ENCODE data around the gene TEX35. TPM values are rescaled to one million over a fixed set of nuclear protein-coding genes. Genes with fewer than 3 reads are reported as not detected.

The TEX35 gene
- total RNA-seq, 1 experiment from 2014 or later, result not detected

DNA sequence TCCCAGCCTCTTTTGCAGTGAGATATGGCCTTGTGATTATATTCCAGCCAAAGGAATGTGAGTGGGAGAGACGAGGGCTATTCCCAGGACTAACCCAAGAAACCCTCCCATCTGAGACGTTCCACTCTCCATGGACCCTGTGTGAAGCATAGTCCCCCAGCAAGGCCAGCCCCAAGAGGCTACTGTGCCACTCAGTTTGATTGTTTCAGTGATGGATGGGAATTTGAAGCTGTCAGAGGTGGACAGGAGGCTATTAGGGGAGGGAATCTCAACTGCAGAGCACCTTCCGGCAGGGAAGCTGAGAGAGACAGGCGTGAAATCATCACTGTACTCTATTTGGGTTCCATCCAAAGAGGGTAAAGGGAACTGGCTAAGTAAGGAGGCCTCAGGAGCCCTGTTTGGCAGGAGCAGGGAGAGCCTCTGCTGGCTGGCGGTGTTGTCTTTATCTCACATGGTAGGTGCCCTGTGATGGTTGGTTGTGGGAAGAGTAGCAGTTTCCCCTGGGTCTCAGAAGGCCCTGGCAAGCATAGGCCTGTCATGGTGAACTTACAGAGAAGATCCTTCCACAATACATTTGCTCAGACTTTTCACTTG is 3.4 kb upstream of the TEX35 start:
- DNase-seq (ENCODE audit: low spot score), result no peak
- in situ Hi-C loops (cut with HindIII; ENCODE audit: low sequenced_read_pairs), result no loop called here

DNA sequence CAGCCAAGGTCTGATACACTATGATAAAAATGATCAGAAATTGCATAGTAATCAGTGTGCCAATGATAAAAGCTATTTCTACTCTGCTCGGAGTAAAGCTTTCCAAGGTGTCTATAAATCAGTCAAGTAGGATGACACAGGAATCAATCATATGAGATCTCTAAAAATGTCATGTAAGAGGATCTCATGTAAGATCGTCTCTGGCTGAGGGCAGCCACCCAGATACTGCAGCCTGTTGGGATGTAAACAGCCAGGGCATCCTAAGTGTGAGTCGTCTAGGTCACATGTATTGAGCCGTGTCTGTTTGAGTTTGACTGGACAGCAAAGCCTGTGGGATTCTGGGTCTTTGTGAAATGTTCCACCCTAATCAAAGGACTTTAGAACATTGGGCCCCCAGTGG is 2.8 kb upstream of the TEX35 start:
- in situ Hi-C loops (cut with HindIII; ENCODE audit: low sequenced_read_pairs), result no loop called here
- no peak for DNase-seq (ENCODE audit: low spot score)

DNA sequence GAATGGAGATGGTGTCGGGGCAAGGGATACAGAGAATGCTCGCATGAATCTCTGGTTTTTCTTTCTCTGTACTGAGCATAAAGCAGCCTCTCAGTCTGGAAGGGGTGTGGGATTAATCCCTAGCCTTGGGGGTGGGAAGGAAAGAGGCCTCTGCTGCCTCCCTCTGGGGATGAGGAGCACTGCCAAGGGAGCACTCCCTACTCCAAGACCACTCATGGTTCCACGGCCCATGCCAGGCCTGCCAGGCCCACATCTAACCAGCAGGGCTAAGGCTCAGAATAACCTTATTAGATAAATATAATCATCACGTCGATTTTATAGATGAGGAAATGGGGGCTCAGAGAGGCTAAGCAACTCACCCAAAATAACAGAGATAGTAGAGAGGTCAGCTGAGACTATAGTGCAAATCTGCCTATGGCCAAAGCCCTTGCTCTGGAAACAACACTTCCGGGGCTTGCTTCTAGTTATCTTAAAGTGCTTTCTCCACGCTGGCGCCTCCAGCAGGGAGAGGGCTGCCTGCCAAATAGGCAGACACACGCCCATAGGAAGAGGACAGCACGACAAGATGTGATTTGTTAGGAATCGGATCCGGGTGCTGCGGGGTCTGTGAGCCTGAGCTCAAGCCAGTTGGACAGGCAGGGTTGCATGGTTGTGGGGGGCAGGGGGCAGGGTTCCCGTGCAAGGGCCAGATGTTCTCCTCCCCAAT is 522 bp downstream of the TEX35 start:
- in situ Hi-C loops (cut with HindIII; ENCODE audit: low sequenced_read_pairs), result no loop called here
- no peak for DNase-seq (ENCODE audit: low spot score)

DNA sequence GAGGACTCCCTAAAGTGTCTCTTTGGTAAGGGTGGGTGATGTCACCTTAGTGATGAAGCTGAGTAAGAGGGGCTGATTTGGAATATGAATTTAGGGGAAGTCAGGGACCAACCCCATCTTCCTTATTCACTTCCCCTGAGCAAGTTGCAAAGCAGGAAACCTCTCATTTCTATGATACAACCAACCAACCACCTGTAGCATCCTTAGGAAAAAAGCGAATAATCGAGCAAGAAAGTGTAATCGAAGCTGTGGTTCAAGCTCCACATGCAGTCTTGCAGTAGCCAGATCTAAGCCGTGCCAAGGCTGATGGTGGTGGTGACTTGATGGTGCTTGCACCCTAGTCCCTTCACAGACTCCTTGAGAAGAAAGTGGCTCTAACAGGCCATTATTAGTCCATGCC is 3.2 kb downstream of the TEX35 start:
- in situ Hi-C loops (cut with HindIII; ENCODE audit: low sequenced_read_pairs), result no loop called here

DNA sequence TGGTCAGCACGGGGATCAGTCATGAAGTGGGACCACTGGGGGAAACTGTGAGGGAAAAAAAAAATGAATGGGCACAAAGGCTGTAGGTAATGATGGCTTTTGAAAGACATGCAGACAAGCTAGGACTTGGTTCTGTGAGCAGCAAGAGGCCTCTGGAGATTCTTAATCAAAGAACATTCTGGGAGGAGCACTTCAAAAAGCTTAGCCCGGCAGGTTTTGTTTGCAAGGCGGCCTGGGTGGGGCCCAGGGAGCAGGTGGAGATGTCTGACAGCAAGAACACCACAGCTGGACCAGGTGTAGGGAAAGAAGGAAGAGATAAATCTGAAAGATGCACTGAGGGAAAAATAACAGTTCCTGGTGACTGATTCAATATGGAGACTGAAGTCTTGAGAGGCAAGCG is 6.0 kb downstream of the TEX35 start:
- in situ Hi-C loops (cut with HindIII; ENCODE audit: low sequenced_read_pairs), result no loop called here
- DNase-seq (ENCODE audit: low spot score), result no peak

More for the DNA sequence above, 3.2 kb downstream of the TEX35 start:
- DNase-seq (ENCODE audit: low spot score), result no peak

DNA sequence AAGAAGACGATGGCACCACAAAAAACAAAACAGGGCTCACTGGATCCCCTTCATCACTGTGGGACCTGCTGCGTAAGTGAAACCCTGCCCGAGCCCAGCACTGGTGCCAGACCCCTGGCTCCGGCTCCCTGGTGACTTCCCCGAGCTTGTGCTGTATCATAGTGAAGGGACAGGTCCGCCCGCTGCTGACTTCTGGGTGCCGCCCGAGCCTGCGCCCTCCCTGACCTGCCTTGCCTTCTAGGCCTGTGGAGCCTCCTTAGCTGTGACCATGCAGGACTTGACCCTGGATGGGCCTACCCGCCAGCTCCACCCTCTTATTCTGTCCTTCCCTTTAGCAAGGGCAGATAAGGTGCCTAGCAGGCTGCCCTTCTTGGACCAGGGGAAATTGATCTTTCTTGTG is 7.9 kb downstream of the TEX35 start:
- in situ Hi-C loops (cut with HindIII; ENCODE audit: low sequenced_read_pairs), result no loop called here
- no peak for DNase-seq (ENCODE audit: low spot score)

DNA sequence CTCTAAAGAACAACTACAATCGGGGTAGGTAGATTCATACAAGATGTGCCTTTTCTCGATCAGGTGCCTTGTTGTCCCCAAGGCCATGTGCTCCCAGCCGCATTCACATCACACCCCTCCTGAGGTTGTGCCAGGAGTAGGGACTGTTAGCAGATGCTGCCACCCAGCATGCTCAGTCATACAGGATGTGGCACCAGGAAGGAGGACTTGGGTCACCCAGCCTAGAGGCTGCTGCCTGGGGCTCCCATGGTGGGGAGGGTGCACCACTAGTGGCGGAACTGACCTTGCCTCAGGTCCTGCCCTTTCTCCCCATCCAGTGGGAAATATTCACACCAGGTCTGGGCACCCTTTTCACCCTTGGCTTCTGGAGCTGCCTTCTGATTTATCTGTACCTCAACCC is 8.3 kb downstream of the TEX35 start:
- no peak for DNase-seq (ENCODE audit: low spot score)
- in situ Hi-C loops (cut with HindIII; ENCODE audit: low sequenced_read_pairs), result no loop called here

DNA sequence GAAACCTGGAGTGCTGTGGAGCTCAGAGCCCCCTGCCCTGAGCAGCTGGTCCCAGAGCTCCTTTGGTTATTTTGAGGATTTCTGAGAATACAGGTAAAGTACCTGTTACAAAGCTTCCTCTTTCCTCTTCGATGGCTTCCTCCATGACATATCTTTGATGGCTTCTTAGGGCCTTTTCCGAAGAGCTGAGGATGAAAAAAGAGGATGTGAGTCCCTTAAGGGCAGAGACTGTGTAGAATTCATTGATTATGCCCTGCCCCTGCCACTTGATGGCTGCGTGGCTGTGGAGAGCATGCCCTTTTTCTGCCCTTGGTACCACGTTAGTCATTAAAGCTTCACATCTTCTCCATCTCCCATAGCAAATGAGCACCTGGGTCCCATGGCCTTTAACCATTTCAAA is 14.2 kb downstream of the TEX35 start:
- in situ Hi-C loops (cut with HindIII; ENCODE audit: low sequenced_read_pairs), result no loop called here

DNA sequence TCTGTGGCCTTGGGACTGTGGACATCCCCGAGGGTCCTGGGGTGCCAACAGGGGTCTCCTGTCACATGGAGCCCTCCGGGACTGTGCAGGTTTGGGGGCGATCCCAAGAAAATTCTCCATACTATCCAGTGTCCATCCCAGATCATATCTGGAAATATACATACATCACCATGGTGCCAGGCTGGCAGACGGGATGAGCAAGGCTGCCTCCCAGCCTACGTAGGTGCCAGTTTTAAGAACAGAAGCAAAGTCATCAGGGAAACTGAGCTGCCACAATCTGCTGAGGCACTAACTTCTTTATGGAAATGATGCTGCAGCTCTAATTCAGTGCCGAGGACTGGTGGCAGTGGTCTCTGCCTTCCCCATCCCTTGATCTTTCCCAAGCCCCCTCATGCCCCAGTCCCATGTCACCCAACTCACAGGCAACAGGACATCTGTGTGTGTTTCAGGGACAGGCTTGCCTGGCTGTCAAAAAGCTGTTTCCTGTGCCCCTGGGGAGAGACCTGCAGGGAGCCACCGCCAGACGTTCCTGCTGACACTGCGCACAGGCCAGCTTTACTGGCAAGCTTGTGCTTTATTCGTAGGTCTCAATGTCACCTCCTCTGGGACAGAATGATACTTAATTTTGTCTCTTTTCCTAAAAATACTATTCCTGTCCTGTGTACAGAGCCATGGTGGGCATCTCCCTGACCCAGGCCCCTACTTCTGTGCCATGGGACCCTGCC is 15.5 kb downstream of the TEX35 start:
- in situ Hi-C loops (cut with HindIII; ENCODE audit: low sequenced_read_pairs), result no loop called here
- DNase-seq (ENCODE audit: low spot score), result peak; percentile 25

More for the DNA sequence above, 14.2 kb downstream of the TEX35 start:
- no peak for DNase-seq (ENCODE audit: low spot score)

DNA sequence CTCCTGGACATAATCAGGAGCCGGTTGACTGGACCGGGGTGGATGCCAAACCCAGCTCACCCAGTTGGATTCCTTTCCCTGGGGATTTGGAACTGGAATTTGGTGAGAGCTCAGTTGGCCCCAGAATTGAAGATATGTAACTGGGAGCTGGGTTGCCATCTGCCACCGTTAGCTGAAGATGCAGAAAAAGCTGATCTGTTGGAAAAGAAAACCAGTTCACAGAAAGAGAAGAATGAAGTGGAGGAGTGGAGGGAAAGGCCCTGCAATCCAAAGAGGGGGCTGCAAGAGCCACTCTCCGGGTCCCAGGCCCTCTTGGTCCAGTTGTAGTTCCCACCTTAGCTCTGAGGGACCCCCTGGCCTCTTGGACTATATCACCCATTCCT is 16.0 kb downstream of the TEX35 start:
- in situ Hi-C loops (cut with HindIII; ENCODE audit: low sequenced_read_pairs), result no loop called here
- peak; percentile 61 for DNase-seq (ENCODE audit: low spot score)

DNA sequence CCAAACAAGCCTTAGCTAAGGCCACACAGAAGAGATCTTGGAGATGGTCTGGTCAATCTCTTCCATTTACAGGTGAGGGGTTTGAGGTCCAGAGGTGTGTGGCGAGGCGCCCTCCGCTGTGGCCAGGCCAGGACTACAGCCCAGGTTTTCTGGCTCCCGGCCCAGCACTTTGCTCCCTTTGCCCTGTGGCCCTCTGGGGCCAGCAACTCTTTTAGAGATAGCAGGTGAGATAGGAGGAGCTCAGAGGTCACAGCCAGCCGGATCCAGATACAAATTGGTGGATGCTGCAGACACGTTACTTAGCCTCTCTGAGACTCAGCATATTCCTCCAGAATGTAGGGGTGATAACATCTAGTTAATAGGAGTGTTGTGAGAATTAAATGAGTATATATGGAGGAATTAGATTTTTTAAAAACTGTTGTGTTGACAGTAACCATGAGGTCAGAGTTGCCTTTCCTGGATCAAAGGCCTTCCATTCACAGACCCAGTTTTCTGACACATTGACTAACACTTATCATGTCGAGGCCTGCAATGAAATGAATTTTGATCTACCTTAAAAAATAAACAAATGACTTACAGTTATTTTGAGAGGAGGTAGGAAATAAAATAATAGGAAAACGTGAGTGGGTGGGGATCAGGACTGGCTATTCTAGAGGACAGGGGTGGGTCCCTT is 16.6 kb downstream of the TEX35 start:
- DNase-seq (ENCODE audit: low spot score), result no peak
- in situ Hi-C loops (cut with HindIII; ENCODE audit: low sequenced_read_pairs), result no loop called here

DNA sequence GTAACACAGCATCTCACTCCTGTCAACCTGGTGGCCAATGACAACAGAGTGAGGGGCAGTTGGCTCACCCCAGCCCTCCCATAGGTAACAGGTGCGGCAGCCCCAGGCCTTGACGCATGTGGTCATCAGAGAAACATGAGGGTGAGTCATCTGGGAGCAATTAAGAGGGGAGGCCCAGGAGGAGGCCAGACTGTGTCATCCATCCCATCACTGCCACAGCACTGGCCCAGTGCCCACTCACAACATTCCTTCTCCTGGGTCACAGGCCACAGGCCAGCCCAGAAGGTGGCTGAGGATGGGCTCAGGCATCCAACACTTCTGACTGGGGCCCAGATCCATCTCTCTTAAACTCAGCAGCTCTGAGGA is 17.1 kb downstream of the TEX35 start:
- DNase-seq (ENCODE audit: low spot score), result no peak
- in situ Hi-C loops (cut with HindIII; ENCODE audit: low sequenced_read_pairs), result no loop called here

DNA sequence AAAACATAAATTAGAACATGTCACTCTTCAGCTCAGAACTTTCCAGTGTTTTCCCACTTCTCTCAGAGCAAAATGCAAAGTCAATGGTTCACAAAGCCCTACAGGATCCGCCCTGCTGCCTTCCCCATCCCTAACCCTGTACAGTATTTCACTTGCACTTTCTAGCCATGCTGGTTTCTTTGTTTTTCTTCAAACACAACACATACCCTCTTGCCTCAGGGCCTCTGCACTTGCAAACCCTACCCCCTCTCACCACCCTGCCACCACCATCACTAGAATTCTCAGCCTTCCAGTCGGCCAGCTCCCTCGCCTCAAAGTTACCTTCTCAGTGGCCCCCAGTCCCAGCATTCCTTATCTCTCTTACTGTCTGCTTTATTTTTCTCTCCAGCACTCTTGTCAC is 17.6 kb downstream of the TEX35 start:
- in situ Hi-C loops (cut with HindIII; ENCODE audit: low sequenced_read_pairs), result no loop called here
- no peak for DNase-seq (ENCODE audit: low spot score)

DNA sequence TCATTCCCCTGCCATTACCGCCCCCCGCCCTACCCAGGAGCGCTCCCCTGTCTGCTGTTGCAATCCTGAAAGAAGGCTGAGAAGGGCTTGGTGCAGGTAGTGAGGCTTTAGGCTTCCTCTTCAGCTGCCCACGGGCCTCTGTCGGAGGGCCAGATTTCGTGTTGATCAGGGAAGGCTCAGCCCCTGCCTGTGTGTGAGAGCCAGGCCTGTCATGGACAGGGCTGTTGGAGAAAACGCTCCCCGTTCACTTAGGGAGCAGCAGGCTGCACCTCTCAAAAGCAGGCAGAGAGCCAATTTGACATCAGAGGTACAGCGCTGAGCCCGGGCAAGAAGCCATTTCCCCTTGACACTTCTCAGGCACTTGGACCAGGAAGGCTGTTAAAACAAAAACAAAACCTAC is 19.0 kb downstream of the TEX35 start:
- in situ Hi-C loops (cut with HindIII; ENCODE audit: low sequenced_read_pairs), result no loop called here
- DNase-seq (ENCODE audit: low spot score), result no peak

DNA sequence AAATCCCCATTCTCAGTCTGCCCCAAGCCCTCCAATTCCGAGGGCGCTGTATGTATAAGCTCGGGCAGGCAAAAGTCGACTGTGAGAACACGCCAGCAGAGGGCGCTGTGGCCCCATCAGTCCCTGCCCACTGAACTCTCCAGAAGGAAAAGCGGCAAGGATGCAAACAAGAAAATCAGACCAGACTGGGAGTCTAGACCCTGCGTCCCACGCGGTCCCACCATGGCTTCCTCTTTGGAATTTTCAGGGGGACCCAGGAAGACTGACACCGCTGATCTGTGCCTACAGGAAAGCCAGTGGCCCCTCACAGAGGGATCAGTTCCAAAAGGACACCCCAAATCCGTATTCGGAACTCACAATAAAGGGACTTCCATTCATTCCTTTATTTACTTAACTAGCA is 19.5 kb downstream of the TEX35 start:
- peak; percentile 85 for DNase-seq (ENCODE audit: low spot score)
- in situ Hi-C loops (cut with HindIII; ENCODE audit: low sequenced_read_pairs), result no loop called here

DNA sequence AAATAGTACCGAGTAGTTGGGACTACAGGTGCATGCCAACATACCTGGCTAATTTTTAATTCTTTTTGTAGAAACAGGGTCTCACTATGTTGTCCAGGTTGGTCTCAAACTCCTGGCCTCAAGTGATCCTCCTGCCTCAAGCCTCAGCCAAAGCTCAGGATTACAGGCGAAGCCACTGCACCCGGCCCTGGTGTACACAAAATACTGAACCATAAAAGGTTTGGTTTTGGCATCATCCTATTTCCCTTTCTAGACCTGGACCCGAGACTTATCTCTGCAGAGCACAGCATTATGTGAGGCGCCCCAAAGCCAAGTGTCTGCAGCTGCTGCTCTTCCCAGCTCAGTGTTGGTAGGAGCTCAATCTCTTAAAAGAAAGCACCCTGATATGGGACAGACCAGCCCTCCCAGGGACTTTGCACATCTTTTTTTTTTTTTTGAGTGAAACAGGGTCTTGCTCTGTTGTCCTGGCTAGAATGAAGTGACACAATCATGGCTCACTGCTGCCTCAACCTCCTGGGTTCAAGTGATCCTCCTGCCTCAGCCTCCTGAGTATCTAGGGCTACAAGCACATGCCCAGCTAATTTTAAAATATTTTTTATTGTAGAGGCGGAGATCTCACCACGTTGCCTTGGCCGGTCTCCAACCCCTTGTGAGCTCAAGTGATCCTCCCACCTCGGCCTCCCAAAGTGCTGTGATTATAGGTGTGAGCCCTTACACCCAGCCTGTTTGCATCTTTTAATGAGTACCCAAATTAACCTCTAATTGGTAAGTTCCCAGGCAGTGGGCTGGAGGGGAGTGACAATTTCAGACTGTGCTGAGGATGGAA is 20.4 kb downstream of the TEX35 start:
- in situ Hi-C loops (cut with HindIII; ENCODE audit: low sequenced_read_pairs), result no loop called here
- no peak for DNase-seq (ENCODE audit: low spot score)

DNA sequence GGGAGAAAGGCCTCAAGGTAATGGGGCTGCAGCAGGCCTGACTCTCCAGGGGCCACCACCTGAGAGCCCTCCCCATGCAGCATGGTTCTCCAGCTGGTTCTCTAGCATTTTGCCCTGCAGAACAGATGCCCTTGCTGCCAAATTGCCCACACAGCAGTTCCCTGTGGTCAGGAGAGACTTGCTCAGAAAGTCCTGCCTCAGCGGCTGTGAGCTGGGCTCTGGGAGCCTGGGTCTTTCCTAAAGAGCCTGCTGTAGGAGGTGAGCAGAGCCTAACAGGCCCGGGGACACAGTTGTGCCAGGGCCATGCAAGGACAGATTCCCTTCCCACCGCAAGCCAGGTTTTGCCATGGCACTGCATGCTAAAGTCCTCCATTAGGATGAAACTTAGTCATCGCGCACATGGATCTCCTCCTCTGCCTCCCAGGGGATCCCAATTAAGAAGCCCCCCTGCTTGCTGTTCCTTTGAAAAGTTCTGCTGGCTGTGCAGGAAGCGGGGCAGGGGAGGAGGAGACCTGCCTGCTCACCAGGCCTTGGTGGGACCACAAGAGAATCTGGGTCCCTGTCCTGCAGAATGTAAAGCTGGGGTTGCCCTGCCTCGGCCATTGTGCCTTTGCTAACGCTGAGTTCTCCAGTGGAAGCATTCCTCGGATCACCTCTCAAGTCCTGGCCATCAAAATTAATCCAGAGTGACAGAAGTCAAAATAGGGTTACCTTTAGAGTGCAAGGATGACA is 21.4 kb downstream of the TEX35 start:
- peak; percentile 19 for DNase-seq (ENCODE audit: low spot score)
- in situ Hi-C loops (cut with HindIII; ENCODE audit: low sequenced_read_pairs), result no loop called here

DNA sequence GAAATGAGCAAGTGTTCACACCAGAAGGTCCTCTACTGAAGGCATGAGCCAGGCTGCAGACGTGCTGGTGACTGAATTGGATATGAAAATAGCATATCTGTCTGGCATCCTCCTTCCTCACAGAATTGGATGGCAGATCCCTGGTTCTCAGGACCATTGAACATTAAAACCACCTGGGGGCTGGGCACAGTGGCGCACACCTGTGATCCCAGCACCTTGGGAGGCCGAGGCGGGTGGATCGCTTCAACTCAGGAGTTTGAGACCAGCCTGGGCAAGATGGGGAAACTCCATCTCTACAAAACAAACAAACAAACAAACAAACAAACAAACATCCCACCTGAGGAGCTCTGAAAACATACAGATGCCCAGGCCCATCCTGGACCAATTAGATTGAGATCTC is 23.4 kb downstream of the TEX35 start:
- peak; percentile 29 for DNase-seq (ENCODE audit: low spot score)
- in situ Hi-C loops (cut with HindIII; ENCODE audit: low sequenced_read_pairs), result no loop called here
